H54 (cell line): ENCODE measurements around the gene CDIP1.

ENCODE experiments used
- DNase-seq: peaks from one replicate; pipeline ENCODE4 v3.0.0; 2011; ENCODE audit warnings: low spot score, mixed read lengths; ENCODE audit not compliant: insufficient read length
- FAIRE-seq: peaks from 3 replicates; lab custom pipeline; 2011; peaks lifted over from hg19 to GRCh38; lab: Jason Lieb, UNC
- POLR2A ChIP-seq: IDR thresholded peaks from 2 replicates; pipeline ENCODE4 v1.6.1; 2011; ENCODE audit warnings: low read depth, mild to moderate bottlenecking, low read length

CDIP1 gene

DNA sequence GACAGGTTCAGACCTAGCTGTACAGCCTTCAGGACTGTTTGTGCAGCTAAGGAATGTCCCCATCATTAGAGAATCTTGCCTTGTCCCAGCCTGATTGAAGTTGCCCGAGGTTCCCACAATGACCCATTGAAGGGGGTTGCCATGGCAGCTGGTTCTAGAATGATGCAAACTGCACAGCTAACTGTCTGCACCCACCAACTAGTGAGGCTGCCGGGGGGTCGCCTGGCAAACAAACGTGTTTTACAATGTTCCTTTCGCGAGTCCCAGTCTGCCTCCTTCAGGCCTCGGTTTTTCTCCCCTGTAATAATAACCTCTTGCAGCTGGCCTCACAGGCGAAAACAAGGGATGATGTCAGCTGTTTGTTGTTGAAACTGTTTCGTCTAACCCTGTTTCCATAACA, 23.0 kb upstream of the CDIP1 start:
- FAIRE-seq (no peak), DNase-seq (no peak)
- no peak for TF ChIP-seq POLR2A

GRCh38 chr16:4557973-4558372, 19.4 kb upstream of the CDIP1 start:
- no peak for TF ChIP-seq POLR2A
- DNase-seq (no peak), FAIRE-seq (no peak)

GRCh38 chr16:4556580-4556979, 18.0 kb upstream of the CDIP1 start:
- FAIRE-seq (no peak), DNase-seq (no peak)
- TF ChIP-seq POLR2A, result no peak

- no peak for TF ChIP-seq POLR2A
- DNase-seq (peak; percentile 38), FAIRE-seq (no peak)
Observed at GRCh38 chr16:4556112-4556511, 17.5 kb upstream of the CDIP1 start, which contains the start of gene C16orf96. C16orf96 (plus strand) TSS chr16:4556340; CDS start chr16:4556490, 150 bp downstream.

- FAIRE-seq, result no peak
- DNase-seq, result no peak
- TF ChIP-seq POLR2A, result no peak
Observed at GRCh38 chr16:4552541-4552940, 14.0 kb upstream of the CDIP1 start.

DNA sequence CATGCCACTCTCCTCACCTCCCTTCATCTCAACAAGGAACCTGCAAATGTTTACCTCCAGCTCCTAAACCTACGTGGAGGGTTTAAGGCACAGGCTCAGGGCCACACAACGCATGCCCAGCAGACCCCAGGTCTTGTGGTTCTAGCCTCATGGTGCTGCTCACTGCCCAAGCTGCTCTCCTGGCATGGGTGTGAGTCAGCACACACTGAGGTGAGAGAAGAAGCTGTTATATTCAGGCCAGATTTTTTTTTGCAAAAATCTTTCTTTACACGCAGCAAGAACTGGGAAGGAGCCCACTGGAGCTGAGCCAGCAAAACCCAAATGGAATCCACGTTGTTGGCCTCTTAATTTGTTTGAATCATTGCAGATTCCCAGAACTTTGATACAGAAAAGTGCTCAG, 12.0 kb upstream of the CDIP1 start:
- FAIRE-seq (no peak), DNase-seq (no peak)
- TF ChIP-seq POLR2A, result no peak

DNA sequence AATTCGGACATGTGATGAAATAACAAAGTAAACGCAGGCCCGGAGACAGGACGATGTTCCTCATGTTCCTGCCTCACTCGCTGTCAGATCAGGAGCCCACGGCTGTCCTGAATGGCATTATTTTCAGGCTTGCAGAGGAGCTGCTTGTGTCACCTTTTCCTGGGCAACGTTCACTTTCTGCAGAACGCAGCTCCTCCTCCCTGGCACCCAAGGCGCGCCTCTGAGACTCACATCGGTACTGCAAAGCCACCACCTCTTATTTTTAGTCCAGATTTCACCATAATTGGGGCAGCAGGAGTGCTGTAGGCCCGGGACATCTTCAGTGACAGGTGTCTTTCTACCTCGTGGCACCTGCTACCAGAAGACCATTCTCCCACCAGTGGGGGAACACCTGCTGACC, 9.6 kb upstream of the CDIP1 start:
- FAIRE-seq (no peak), DNase-seq (no peak)
- no peak for TF ChIP-seq POLR2A

DNA sequence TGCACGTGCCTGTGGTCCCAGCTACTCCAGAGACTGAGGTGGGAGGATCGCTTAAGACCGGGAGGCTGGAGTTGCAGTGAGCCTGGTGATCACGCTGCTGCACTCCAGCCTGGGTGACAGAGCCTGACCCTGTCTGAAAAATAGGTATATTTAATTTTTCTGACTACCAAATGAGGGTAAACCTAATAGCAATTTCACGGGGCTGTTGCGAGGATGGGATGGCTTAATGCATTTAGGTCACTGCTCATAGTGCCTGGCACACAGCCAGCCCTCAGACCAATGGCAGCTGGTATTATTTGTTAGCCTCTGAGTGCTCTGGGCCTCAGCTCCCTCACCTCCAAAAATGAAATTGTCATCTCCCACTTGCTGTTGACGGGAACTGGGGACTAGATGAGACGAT, 5.9 kb upstream of the CDIP1 start:
- DNase-seq (no peak), FAIRE-seq (no peak)
- no peak for TF ChIP-seq POLR2A

DNA sequence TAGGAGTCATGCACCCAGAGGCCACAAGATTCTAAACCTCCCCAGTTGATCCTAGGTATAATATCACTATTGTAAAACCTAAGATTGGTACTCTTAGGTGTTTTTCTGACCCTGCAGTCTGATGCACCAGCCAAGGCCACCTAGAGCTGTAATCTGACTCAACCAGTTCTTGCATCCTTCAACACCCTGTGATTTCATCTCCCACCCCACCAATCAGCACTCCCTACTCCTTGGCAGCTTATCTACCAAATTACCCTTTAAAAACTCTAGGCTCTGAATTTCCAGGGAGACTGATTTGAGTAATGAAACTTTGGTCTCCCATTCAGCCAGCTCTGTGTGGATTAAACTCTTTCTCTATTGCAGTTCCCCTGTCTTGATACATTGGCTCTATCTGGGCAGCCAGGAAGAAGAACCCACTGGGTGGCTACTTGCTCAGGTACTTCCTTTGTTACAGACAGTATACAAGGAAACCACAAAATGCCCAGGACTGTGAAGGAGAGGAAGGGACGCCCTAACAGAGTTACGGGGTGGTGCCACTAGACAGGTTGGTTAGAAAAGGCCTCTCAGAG, 1.2 kb upstream of the CDIP1 start:
- no peak for TF ChIP-seq POLR2A
- DNase-seq (no peak), FAIRE-seq (no peak)

GRCh38 chr16:4537376-4538343, 913 bp downstream of the CDIP1 start:
- FAIRE-seq, result no peak
- DNase-seq, result no peak
- TF ChIP-seq POLR2A, result no peak

GRCh38 chr16:4536391-4537106, 2.0 kb downstream of the CDIP1 start:
- FAIRE-seq, result no peak
- no peak for TF ChIP-seq POLR2A
- no peak for DNase-seq

- FAIRE-seq (no peak), DNase-seq (no peak)
Observed at GRCh38 chr16:4535627-4536108, 2.9 kb downstream of the CDIP1 start.

GRCh38 chr16:4534151-4534790, 4.3 kb downstream of the CDIP1 start:
- FAIRE-seq (no peak), DNase-seq (no peak)
- TF ChIP-seq POLR2A, result no peak

More at GRCh38 chr16:4535627-4536108, 2.9 kb downstream of the CDIP1 start:
- TF ChIP-seq POLR2A, result no peak
